ENCODE measurements around the gene PHF12.
"Not testable (repeated sequence)": the region's sequence is repeated elsewhere in the genome, so short reads cannot be mapped to it uniquely, and the experiment has no call there.

Gene PHF12

GRCh38 chr17:28896491-28896883 lies 54.8 kb downstream of the PHF12 start:
- ATAC-seq (replicated peaks) = peak; percentile 13
- no peak for DNase-seq
- Mint-ChIP-seq H3K4me3 (peak overlapping the region; percentile 93 to 100), H3K4me1 (ENCODE audit: low read depth in 2 of 2) (peaks cover 51 to 58% of the 10 kb centered on the region in 2 donors), H3K27me3 (no peaks in the 10 kb centered on the region), H3K36me3 (ENCODE audit: insufficient read depth) (peaks cover 21% of the 10 kb centered on the region), H3K27ac (peak overlapping the region; percentile 95 to 99), H3K9me3 (no peaks in the 10 kb centered on the region)

GRCh38 chr17:28895794-28896447 lies 55.4 kb downstream of the PHF12 start:
- Mint-ChIP-seq H3K4me3 (peak overlapping the region; percentile 93 to 100), H3K27ac (peak overlapping the region; percentile 95 to 99), H3K36me3 (ENCODE audit: insufficient read depth) (peaks cover 26% of the 10 kb centered on the region), H3K9me3 (no peaks in the 10 kb centered on the region), H3K27me3 (no peaks in the 10 kb centered on the region), H3K4me1 (ENCODE audit: low read depth in 2 of 2) (peaks cover 55 to 62% of the 10 kb centered on the region in 2 donors)
- ATAC-seq (replicated peaks) = no peak
- DNase-seq = no peak

GRCh38 chr17:28893248-28894183 lies 57.8 kb downstream of the PHF12 start:
- not testable (repeated sequence) for ATAC-seq (replicated peaks); H3K9me3 Mint-ChIP-seq; H3K27me3 Mint-ChIP-seq
- H3K27ac Mint-ChIP-seq = peak overlapping the region; percentile 94 to 99
- H3K36me3 Mint-ChIP-seq (ENCODE audit: insufficient read depth) = peaks cover 33% of the 10 kb centered on the region
- DNase-seq = peak in 1 of 3 experiments; percentile 15
- H3K4me3 Mint-ChIP-seq = peak overlapping the region; percentile 72 to 76
- peaks cover 51 to 57% of the 10 kb centered on the region in 2 donors for H3K4me1 Mint-ChIP-seq (ENCODE audit: low read depth in 2 of 2)

GRCh38 chr17:28892024-28892423 lies 59.3 kb downstream of the PHF12 start:
- H3K27ac Mint-ChIP-seq = peak overlapping the region; percentile 94 to 99
- DNase-seq (no peak), ATAC-seq (replicated peaks) (no peak)
- no peaks in the 10 kb centered on the region for H3K9me3 Mint-ChIP-seq
- H3K27me3 Mint-ChIP-seq = no peaks in the 10 kb centered on the region
- H3K4me1 Mint-ChIP-seq (ENCODE audit: low read depth in 2 of 2) = peaks cover 45 to 55% of the 10 kb centered on the region in 2 donors
- peaks cover 24% of the 10 kb centered on the region for H3K36me3 Mint-ChIP-seq (ENCODE audit: insufficient read depth)
- H3K4me3 Mint-ChIP-seq = peak overlapping the region; percentile 13 to 18

- H3K9me3 Mint-ChIP-seq = no peaks in the 10 kb centered on the region
- DNase-seq (no peak), ATAC-seq (replicated peaks) (no peak)
- H3K36me3 Mint-ChIP-seq (ENCODE audit: insufficient read depth) = peaks cover 23% of the 10 kb centered on the region
- peaks cover 41 to 48% of the 10 kb centered on the region in 2 donors for H3K4me1 Mint-ChIP-seq (ENCODE audit: low read depth in 2 of 2)
- H3K27me3 Mint-ChIP-seq = no peaks in the 10 kb centered on the region
- peak overlapping the region; percentile 78 to 94 for H3K27ac Mint-ChIP-seq
- peak overlapping the region; percentile 13 to 18 for H3K4me3 Mint-ChIP-seq
Measured at GRCh38 chr17:28891201-28891600, 60.1 kb downstream of the PHF12 start.

- H3K4me1 Mint-ChIP-seq (ENCODE audit: low read depth in 2 of 2) = peaks cover 36 to 45% of the 10 kb centered on the region in 2 donors
- H3K4me3 Mint-ChIP-seq = no peak overlapping the region
- H3K27me3 Mint-ChIP-seq = no peaks in the 10 kb centered on the region
- DNase-seq = no peak
- peaks cover 24% of the 10 kb centered on the region for H3K36me3 Mint-ChIP-seq (ENCODE audit: insufficient read depth)
- H3K27ac Mint-ChIP-seq = peak overlapping the region in 1 of 2 donors; percentile 41
- no peaks in the 10 kb centered on the region for H3K9me3 Mint-ChIP-seq
- ATAC-seq (replicated peaks) = no peak
Measured at GRCh38 chr17:28889996-28890395, 61.3 kb downstream of the PHF12 start.

- peak overlapping the region; percentile 29 to 38 for H3K27ac Mint-ChIP-seq
- H3K4me1 Mint-ChIP-seq (ENCODE audit: low read depth in 2 of 2) = peaks cover 35 to 46% of the 10 kb centered on the region in 2 donors
- H3K4me3 Mint-ChIP-seq = no peak overlapping the region
- no peak for ATAC-seq (replicated peaks)
- H3K36me3 Mint-ChIP-seq (ENCODE audit: insufficient read depth) = peaks cover 21% of the 10 kb centered on the region
- no peak for DNase-seq
- H3K9me3 Mint-ChIP-seq = no peaks in the 10 kb centered on the region
- H3K27me3 Mint-ChIP-seq = no peaks in the 10 kb centered on the region
Measured at GRCh38 chr17:28888832-28889231, 62.5 kb downstream of the PHF12 start.

- Mint-ChIP-seq H3K4me3 (no peak overlapping the region), H3K9me3 (no peaks in the 10 kb centered on the region), H3K27ac (no peak overlapping the region), H3K4me1 (ENCODE audit: low read depth in 2 of 2) (peaks cover 27 to 38% of the 10 kb centered on the region in 2 donors), H3K36me3 (ENCODE audit: insufficient read depth) (peaks cover 22% of the 10 kb centered on the region), H3K27me3 (no peaks in the 10 kb centered on the region)
- ATAC-seq (replicated peaks) (no peak), DNase-seq (no peak)
Measured at GRCh38 chr17:28887871-28888471, 63.3 kb downstream of the PHF12 start.

- no peaks in the 10 kb centered on the region for H3K9me3 Mint-ChIP-seq
- no peak for ATAC-seq (replicated peaks)
- H3K27ac Mint-ChIP-seq = peak overlapping the region in 1 of 2 donors; percentile 3
- no peak overlapping the region for H3K4me3 Mint-ChIP-seq
- no peaks in the 10 kb centered on the region for H3K27me3 Mint-ChIP-seq
- DNase-seq = no peak
- H3K36me3 Mint-ChIP-seq (ENCODE audit: insufficient read depth) = peaks cover 31% of the 10 kb centered on the region
- peaks cover 12 to 24% of the 10 kb centered on the region in 2 donors for H3K4me1 Mint-ChIP-seq (ENCODE audit: low read depth in 2 of 2)
Measured at GRCh38 chr17:28885951-28886350, 65.4 kb downstream of the PHF12 start.

GRCh38 chr17:28885363-28885762 lies 66.0 kb downstream of the PHF12 start:
- H3K4me1 Mint-ChIP-seq (ENCODE audit: low read depth in 2 of 2) = peaks cover 10 to 18% of the 10 kb centered on the region in 2 donors
- ATAC-seq (replicated peaks) (no peak), DNase-seq (no peak)
- H3K27me3 Mint-ChIP-seq = no peaks in the 10 kb centered on the region
- no peaks in the 10 kb centered on the region for H3K9me3 Mint-ChIP-seq
- peak overlapping the region; percentile 11 to 61 for H3K27ac Mint-ChIP-seq
- no peak overlapping the region for H3K4me3 Mint-ChIP-seq
- peaks cover 31% of the 10 kb centered on the region for H3K36me3 Mint-ChIP-seq (ENCODE audit: insufficient read depth)

- Mint-ChIP-seq H3K36me3 (ENCODE audit: insufficient read depth) (peaks cover 32% of the 10 kb centered on the region), H3K27ac (peak overlapping the region in 1 of 2 donors; percentile 61), H3K4me1 (ENCODE audit: low read depth in 2 of 2) (peaks cover 6 to 18% of the 10 kb centered on the region in 2 donors), H3K27me3 (no peaks in the 10 kb centered on the region), H3K9me3 (no peaks in the 10 kb centered on the region), H3K4me3 (no peak overlapping the region)
- ATAC-seq (replicated peaks) (no peak), DNase-seq (no peak)
Measured at GRCh38 chr17:28883967-28884702, 67.2 kb downstream of the PHF12 start.

- no peaks in the 10 kb centered on the region for H3K27me3 Mint-ChIP-seq
- H3K36me3 Mint-ChIP-seq (ENCODE audit: insufficient read depth) = peaks cover 32% of the 10 kb centered on the region
- H3K4me1 Mint-ChIP-seq (ENCODE audit: low read depth in 2 of 2) = peaks cover 6 to 18% of the 10 kb centered on the region in 2 donors
- ATAC-seq (replicated peaks) (no peak), DNase-seq (no peak)
- H3K9me3 Mint-ChIP-seq = no peaks in the 10 kb centered on the region
- no peak overlapping the region for H3K4me3 Mint-ChIP-seq
- peak overlapping the region in 1 of 2 donors; percentile 75 for H3K27ac Mint-ChIP-seq
Measured at GRCh38 chr17:28882154-28882895, 69.0 kb downstream of the PHF12 start.
